Keratinocyte (primary cell): ENCODE results near the gene ZC3H7A.

Source experiments
- CTCF ChIP-seq, 3 experiments: IDR thresholded peaks in 1 of 3; conservative IDR thresholded peaks in 1 of 3; optimal IDR thresholded peaks in 1 of 3; 2 replicates in 2 of 3; 3 replicates in 1 of 3; pipeline versions ENCODE3 to v1.5.1; 2011; ENCODE audit warnings: low read length in 3 of 3, mild to moderate bottlenecking in 3 of 3, moderate library complexity in 2 of 3, control low read depth in 1 of 3, inconsistent platforms in 1 of 3; ENCODE audit not compliant: insufficient read depth in 2 of 3; ENCODE audit errors: extremely low read depth in 1 of 3
- EZH2 ChIP-seq: IDR thresholded peaks from one replicate; pipeline ENCODE4 v1.6.1; 2012; ENCODE audit warnings: inconsistent platforms, mild to moderate bottlenecking, low read length, moderate library complexity

- TF ChIP-seq CTCF (optimal IDR thresholded peaks at IDR 0.05 in 1 of 3, IDR thresholded peaks at IDR 0.05 in 1 of 3, conservative IDR thresholded peaks at IDR 0.05 in 1 of 3; ENCODE audit: extremely low read depth in 1 of 3, insufficient read depth in 2 of 3, low read length in 3 of 3) (no peak), EZH2 (no peak)
Measured at GRCh38 chr16:11780991-11781680, 15.9 kb downstream of the ZC3H7A start.
